GM12801 (cell line): ENCODE results near the gene ATP2A3.

Source experiments
- TF ChIP-seq, protein P1 (sequence below): IDR thresholded peaks from one replicate; pipeline ENCODE4 v1.5.1; 2011; ENCODE audit warnings: control low read depth; ENCODE audit not compliant: insufficient read length; ENCODE audit errors: extremely low read depth

The ATP2A3 gene

DNA sequence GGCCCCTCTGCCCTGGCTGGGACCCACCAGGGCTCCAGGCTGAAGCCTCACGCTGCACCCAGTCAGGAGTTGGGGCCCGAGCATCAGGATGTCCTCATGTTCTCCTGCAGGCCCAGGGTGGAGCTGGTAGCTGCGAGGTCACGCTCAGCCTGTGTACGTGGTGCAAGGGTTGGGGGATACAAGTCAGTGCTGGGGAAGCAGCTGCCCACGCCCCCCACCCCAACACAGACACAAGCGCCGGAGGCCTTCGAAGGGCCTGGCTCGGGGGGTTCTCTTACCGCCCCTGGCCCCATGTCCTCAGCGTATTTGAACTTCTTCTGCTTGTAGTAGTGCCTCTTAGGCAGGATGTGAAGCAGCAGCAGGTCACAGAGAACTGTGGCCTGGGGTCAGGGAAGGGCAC is 66.5 kb downstream of the ATP2A3 start:
- TF ChIP-seq, protein P1, sequence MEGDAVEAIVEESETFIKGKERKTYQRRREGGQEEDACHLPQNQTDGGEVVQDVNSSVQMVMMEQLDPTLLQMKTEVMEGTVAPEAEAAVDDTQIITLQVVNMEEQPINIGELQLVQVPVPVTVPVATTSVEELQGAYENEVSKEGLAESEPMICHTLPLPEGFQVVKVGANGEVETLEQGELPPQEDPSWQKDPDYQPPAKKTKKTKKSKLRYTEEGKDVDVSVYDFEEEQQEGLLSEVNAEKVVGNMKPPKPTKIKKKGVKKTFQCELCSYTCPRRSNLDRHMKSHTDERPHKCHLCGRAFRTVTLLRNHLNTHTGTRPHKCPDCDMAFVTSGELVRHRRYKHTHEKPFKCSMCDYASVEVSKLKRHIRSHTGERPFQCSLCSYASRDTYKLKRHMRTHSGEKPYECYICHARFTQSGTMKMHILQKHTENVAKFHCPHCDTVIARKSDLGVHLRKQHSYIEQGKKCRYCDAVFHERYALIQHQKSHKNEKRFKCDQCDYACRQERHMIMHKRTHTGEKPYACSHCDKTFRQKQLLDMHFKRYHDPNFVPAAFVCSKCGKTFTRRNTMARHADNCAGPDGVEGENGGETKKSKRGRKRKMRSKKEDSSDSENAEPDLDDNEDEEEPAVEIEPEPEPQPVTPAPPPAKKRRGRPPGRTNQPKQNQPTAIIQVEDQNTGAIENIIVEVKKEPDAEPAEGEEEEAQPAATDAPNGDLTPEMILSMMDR, result no peak

DNA sequence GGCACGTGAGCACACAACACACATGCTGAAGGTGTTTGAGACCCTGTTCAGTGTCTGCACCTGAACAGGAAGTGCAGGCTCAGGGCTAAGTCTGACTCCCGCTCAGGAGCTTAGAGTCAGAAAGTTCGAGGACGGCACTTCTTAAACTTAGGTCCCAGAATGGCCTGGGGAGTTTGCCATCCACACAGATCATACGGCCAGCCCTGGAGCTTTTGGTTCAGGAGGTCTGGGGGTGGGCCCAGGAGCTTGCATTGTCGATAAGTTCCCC is 67.3 kb downstream of the ATP2A3 start:
- TF ChIP-seq, protein P1, result no peak

DNA sequence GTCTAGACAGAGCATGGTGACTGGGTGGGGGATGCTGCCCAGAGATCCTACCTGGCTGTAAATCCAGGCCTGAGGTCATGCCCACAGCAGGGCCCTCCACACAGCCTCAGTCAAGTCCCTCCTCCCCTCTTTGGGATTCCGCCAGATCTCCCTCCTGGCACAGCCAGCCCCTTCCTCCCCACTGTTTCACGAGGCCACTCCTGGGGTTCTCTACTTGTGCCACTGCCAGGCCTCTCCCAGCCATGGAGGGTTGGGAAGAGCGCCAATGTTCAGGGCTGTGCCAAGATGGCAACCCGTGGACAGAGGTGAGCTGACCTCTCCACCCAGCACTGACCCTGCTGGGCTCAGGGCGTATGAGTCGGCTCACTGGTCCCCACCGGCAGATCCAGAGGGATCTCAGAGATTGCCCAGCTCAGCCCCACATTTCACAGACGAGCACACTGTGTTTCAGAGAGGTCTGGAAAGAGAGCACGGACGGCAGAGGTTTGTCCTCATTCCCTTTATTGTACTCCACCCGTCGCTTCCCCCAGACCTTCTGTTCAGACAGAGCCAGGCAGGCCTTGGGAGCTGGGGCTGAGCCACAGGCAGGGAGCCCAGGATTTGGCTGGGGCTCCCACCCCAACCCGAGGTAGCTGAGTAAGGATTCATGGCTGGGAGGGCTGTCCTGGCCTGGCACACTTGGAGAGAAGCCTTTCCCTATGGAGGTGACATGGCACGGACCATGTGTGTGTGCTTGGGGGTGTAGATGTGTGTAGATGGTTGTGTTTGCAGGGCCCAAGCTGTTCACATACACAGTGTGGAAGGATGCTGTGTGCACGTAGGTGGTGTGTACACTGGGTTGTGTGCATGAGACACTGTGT is 67.9 kb downstream of the ATP2A3 start:
- TF ChIP-seq, protein P1, result no peak

DNA sequence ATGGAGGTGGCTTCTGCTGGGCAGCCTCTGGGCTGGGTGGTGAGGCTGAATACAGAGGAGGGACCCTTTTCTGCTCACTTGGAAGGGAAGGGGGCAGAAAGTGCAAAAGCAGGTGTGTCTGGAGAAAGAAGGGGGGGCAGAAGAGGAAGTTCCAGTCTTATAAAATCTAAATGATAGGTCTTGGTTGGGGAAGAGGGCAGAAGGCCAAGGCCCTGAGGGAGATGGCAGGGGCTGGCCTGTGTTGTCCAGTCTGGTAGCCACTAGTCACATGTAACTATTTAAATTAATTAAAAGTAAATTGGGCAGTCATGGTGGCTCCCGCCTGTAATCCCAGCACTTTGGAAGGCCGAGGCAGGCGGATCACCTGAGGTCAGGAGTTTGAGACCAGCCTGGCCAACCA is 68.9 kb downstream of the ATP2A3 start:
- TF ChIP-seq, protein P1, result no peak

DNA sequence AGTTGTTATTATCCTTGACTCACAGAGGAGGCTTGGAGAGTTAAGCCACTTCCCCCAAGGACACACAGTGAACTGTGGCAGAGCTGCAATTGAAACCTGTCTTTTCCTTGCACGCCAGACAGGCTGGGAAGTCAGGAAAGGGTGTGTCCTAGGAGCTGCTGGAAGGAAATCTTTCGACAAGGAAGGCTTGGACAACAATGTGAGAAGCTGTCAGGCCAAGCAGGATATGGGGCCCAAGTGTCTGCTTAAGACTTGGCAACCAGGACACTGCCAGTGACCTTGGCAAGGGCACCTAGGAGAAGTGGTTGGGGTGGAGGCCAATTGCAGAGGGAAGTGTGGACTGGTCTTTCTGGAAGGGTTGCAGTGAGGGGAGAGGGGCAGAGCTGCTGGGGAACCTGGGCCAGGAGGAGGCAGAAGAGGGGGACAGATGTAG is 69.3 kb downstream of the ATP2A3 start:
- TF ChIP-seq, protein P1, result no peak

DNA sequence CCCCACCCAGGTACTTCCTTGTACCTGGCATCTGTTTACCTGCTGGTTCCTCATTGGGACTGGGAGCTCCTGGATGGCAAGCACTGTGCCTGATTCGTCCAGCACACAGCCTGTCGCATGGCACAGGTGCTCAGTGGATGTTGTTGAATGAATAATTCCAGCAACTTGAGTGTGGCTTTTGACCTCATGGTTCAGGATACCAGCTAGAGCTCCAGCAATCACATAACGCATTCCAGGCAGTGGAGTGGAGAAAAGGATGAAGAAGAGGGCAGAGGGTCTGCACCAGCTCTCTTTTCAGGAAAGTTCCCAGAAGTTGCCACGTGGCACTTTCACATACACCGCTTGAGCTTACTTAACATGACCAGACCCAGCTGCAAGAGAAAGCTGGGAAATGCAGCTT is 70.0 kb downstream of the ATP2A3 start:
- TF ChIP-seq, protein P1, result no peak

DNA sequence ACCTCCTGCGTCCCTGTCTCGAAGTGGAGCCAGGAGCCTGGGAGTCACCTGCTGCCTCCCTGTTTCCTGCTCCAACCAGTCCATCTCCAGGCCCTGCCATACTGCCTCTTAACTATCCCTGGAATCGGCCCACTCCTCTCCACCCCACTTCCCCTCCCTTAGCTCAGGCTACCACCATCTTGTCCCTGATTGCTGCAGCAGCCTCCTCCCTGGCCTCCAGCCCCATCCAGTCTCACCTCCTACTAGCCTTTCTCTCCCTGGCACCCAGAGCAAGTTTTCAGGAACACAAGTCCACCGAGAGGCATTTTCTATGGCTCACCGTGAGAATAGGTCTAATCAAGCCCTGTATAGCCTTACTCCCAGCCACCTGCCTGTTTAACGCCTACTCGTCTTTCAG is 70.5 kb downstream of the ATP2A3 start:
- TF ChIP-seq, protein P1, result no peak
